ENCODE data around the gene PREX1.
"Not testable (repeated sequence)": the region's sequence is repeated elsewhere in the genome, so short reads cannot be mapped to it uniquely, and the experiment has no call there.

PREX1 gene

GRCh38 chr20:48824830-48825565, 2.8 kb downstream of the PREX1 start:
- no peak for DNase-seq

GRCh38 chr20:48823960-48824498, 3.8 kb downstream of the PREX1 start:
- DNase-seq, result no peak

- DNase-seq, result no peak
Measured at GRCh38 chr20:48823476-48823875, 4.3 kb downstream of the PREX1 start.

DNA sequence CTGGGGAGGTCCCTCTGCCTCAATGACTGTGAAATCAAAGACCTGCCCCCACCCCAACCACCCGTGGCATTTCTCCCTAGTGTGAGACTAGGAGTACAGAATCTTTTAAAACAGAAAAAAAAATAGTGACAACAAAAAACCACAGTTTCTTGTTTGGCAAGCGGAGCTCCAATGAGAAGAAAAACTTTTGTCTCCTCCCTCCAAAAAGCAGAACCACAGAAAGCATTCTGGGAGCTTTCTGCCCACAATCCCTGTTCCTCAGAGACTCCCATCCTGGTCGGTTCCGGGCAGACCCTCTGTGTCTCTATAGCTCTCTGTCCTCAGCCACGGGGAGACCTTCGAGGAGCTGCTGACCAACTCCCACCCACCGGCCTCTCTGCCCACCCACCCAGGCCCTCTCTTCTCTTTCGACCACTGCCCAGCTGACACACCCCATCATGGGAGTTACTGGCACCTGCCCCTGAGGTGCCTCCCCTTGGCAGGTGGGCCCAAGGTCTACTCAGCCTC, 4.9 kb downstream of the PREX1 start:
- DNase-seq, result no peak

DNA sequence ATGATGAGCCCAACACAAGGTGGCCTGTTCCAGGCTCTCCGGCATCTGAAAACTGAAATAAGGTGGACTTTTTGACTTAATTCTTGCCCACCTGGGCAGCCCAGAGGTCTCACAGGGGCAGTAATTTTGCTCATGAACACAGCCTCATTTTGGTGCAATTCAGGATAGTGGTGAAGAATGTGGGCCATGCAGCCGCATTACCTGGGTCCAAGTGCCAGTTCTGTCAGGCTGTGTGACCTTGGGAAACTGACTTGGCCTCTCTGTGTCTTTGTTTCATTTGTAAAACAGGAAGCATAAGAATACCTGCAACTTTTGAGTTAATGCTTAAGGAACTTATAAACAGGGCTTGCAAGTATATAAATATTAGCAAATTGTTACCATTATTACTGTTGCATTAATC, 5.6 kb downstream of the PREX1 start:
- DNase-seq, result no peak

DNA sequence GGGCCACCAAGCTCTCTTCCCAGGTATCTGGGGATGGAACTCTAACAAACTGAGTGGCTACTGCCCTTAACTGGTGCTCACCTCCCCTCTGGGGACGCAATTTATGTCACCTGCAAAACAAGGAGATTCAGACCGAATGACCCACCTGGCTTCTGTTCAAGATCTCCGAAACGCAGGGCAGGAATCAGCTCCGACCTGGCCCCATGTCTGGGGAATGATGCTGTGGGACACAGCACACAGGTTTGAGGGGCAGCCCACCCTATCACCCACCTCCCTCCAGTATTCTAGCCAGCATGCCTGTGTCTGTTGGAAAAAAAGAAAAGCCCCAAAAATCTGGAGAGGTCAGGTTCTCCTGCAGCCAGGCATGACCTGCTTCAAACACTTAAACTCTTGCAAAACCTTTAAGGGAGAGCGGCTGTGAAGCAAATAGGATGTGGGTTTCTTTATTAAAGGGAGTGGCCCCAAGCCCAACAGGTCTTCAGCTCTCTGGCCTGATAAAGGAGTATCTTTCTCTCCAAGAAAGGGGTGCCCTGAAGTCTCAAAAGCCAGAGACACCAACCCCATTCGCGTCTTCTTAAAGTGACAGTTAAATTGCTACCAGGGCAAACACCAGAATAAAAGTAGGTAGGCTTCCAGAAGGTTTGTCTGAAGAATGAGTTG, 6.4 kb downstream of the PREX1 start:
- no peak for DNase-seq

GRCh38 chr20:48820649-48820973, 7.2 kb downstream of the PREX1 start:
- DNase-seq, result no peak

DNA sequence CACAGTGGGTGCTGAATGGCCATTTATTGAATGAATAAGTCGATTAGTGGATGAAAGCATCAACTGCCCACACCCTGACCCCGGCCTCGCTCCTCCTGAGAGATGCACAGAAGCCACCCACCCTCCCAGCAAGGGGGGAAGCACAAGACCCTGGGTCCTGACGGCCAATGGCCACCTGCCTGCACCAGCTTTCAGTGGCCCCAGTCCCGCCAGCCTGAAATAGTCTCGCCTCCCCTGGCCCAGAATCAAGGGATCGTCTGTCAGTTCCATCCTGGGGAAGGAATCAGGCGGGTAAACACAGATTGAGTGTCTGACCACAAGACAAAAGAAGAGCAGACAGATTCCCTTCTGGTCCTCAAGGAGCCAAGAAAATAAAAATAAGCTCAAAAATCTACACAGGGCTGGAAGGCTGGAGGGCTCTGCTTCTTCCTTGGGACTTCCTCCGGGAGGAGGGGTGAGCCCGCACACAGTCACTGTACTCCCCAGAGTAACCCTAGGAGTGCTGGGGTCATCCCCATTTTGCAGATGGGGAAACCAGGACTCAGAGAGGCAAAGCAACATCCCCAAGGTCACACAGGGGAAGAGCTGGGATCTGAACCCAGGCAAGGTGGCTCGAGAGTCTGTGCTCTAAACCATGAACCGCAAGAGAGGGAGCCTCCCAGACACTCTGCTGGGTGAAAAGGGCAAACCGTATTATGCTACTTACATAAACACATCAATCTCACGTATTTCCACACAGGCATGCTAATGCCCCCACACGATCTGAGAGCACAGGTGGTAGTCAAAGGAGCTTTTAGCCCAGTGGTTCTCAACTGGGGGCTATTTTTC, 7.8 kb downstream of the PREX1 start:
- no peak for DNase-seq

DNA sequence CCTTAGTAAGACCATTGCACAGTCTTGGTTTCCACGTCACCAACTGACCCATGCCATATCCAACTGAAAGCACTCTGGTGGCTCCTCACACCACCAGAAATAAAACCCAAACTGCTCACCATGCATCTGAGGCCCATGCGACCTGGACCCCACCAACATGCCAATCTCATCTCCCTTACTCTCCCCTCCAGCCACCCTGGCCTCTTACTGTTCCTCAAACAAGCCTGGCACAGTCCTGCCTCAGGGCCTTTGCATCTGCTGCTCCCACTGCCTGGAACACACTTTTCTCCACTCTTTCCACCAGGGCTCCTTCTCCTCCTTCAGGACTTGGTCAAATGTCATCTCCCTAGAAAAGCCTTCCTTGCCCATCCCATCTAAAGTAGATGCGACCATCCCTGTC, 8.7 kb downstream of the PREX1 start:
- no peak for DNase-seq

GRCh38 chr20:48818481-48818987, 9.3 kb downstream of the PREX1 start:
- DNase-seq, result no peak

GRCh38 chr20:48818031-48818370, 9.8 kb downstream of the PREX1 start:
- no peak for DNase-seq

DNA sequence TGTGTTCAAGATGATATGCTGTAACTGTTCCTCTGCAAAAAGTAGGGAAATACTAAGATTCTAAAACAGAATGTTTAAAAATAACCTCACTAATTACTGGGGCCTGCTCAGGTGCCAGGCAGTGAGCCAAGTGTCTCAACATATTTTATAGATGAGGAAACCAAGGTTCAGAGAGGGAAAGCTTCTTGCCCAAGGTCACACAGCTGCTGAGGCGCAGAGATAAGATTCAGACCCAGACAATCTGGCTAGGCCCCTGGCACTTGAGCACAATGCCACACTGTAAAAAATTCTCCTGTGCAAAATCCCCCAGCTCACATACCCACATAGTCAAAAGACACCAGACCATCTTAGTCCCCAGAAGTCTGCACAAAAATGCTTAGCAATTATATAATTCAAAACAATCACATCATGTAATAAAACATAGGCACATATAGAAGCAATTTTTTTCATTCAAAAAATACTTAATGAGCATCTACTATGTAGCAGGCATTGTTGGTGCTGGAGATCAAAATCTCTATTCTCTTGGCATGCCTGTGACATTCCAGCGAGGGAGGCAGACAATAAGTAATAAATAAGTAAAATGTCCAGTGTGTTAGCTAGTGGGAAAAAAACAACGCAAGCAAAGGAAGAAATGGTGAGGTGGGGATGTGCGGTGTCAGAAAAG, 10.3 kb downstream of the PREX1 start:
- no peak for DNase-seq

- no peak for DNase-seq
Measured at GRCh38 chr20:48816282-48817205, 11.3 kb downstream of the PREX1 start.

DNA sequence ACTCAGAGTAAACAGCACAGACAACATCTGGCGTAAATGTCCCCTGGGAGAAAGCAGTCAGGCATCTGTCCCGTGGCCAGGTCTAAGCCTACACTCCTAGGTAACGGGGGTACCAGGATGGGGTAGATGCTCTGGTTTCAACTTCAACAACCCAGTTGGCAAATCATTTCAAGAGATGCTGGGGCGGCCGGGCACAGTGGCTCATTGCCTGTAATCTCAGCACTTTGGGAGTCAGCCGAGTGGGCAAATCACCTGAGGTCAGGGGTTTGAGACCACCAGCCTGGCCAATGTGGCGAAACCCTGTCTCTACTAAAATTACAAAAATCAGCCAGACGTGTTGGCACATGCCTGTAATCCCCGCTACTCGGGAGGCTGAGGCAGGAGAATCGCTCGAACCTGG, 12.3 kb downstream of the PREX1 start:
- DNase-seq, result no peak

GRCh38 chr20:48814633-48815032, 13.2 kb downstream of the PREX1 start:
- no peak for DNase-seq

GRCh38 chr20:48813930-48814546, 13.8 kb downstream of the PREX1 start:
- no peak for DNase-seq

- DNase-seq, result no peak
Measured at GRCh38 chr20:48813446-48813747, 14.4 kb downstream of the PREX1 start.

- DNase-seq, result no peak
Measured at GRCh38 chr20:48812600-48813445, 15.0 kb downstream of the PREX1 start.

DNA sequence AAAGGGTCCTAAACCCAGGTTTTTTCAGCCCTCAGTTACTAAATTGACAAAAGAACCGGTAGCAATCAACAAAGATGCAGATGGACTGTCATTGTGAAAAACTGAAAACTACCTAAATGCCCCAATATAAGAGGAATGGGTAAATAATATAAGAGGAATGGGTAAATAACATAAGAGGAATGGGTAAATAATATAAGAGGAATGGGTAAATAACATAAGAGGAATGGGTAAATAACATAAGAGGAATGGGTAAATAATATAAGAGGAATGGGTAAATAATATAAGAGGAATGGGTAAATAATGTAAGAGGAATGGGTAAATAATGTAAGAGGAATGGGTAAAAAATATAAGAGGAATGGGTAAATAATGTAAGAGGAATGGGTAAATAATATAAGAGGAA, 15.7 kb downstream of the PREX1 start:
- DNase-seq, result not testable (repeated sequence)

DNA sequence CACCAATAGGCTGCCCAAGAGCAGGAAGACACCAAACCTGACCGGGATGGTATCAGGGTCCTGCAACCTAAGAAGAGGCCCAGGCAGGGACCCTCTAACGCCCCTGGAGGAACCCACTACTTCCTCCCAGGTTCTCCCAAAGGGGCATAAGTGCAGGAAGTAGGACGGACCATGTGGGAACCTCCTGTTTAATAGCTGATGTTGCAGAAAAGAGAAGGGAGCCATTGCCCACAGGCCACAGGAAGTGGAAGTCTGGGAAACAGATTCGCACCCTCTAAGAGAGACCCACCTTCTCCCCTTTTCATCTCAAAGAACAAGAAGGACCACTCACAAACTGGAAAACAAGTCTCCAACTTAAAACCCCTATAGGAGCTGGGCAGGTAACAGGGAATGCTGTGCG, 18.1 kb downstream of the PREX1 start:
- no peak for DNase-seq
